Caco-2 (cell line): ENCODE data around the gene BTAF1. TPM values are rescaled to one million over a fixed set of nuclear protein-coding genes. Genes with fewer than 3 reads are reported as not detected.

Source experiments
- BruUV-seq: library from RNA; stranded (reverse); fragments of 400-500 nt; replicated peaks from 2 replicates; lab custom pipeline; 2021; lab: Mats Ljungman, UMichigan
- CTCF ChIA-PET: fragments of 300-600 bp; sonication (Branson Sonifier 250); formaldehyde crosslinking; loops from one replicate; lab custom pipeline; 2022; ENCODE audit warnings: antibody characterized with exemption; lab: Charles Lee
- POLR2A ChIA-PET: fragments of 300-600 bp; sonication (Branson Sonifier 250); formaldehyde crosslinking; loops from one replicate; lab custom pipeline; 2022; ENCODE audit warnings: antibody characterized with exemption; lab: Charles Lee
- DNase-seq, 2 experiments: peaks; one replicate each; pipeline versions ENCODE4 v3.0.0 to v3.0.0-alpha.2; 2020 to 2022
- H3K27me3 ChIP-seq: replicated peaks from 2 replicates; pipeline ENCODE4 v1.6.0; 2011; ENCODE audit warnings: low read length; ENCODE audit not compliant: control insufficient read depth, insufficient read depth
- H3K36me3 ChIP-seq: 2 replicates; pipeline ENCODE4 v1.5.1; 2011; ENCODE audit warnings: low read length; ENCODE audit not compliant: control insufficient read depth, insufficient read depth
- H3K4me1 ChIP-seq: fragments of 250-450 bp; sonication (Bioruptor Pico); 2 replicates; pipeline ENCODE4 v1.5.1; 2020; ENCODE audit warnings: mild to moderate bottlenecking
- H3K4me3 ChIP-seq: 2 replicates; pipeline ENCODE4 v1.5.1; 2011; ENCODE audit warnings: low read depth, mild to moderate bottlenecking, control low read depth, low read length
- H3K9me3 ChIP-seq: fragments of 250-450 bp; sonication (Bioruptor Pico); 2 replicates; pipeline ENCODE4 v1.5.1; 2020; ENCODE audit warnings: mild to moderate bottlenecking, moderate library complexity
- H3K27ac Mint-ChIP-seq: one replicate; pipeline ENCODE4 v1.8.0; 2022; ENCODE audit warnings: mixed read lengths; ENCODE audit not compliant: unreplicated experiment
- H3K27me3 Mint-ChIP-seq: one replicate; pipeline ENCODE4 v1.8.0; 2022; ENCODE audit warnings: mixed read lengths; ENCODE audit not compliant: insufficient read depth, unreplicated experiment
- H3K36me3 Mint-ChIP-seq: one replicate; pipeline ENCODE4 v1.8.0; 2022; ENCODE audit warnings: mild to moderate bottlenecking, mixed read lengths; ENCODE audit not compliant: insufficient read depth, unreplicated experiment
- H3K4me1 Mint-ChIP-seq: one replicate; pipeline ENCODE4 v1.8.0; 2022; ENCODE audit warnings: low read depth, mixed read lengths; ENCODE audit not compliant: unreplicated experiment
- H3K4me3 Mint-ChIP-seq: one replicate; pipeline ENCODE4 v1.8.0; 2022; ENCODE audit warnings: mild to moderate bottlenecking, moderate library complexity, mixed read lengths; ENCODE audit not compliant: unreplicated experiment
- H3K9me3 Mint-ChIP-seq: one replicate; pipeline ENCODE4 v1.8.0; 2022; ENCODE audit warnings: mixed read lengths; ENCODE audit not compliant: unreplicated experiment
- intact Hi-C: fragments of 100-400 bp; cut with micrococcal nuclease; formaldehyde crosslinking; loops from one replicate; pipeline ENCODE4 v1.10.0; 2022; ENCODE audit not compliant: unreplicated experiment
- total RNA-seq: library from RNA; stranded (reverse); gene quantifications from 2 replicates; pipeline ENCODE4 v1.2.3, GENCODE V29; 2022
- TF ChIP-seq, protein P1 (sequence below), 2 experiments: fragments of 200-600 bp in 1 of 2; IDR thresholded peaks; 1 replicate in 1 of 2; 2 replicates in 1 of 2; pipeline versions ENCODE4 v1.5.1 to v1.8.0; 2011 to 2022; ENCODE audit warnings: antibody characterized with exemption in 1 of 2, control low read depth in 1 of 2, inconsistent platforms in 1 of 2, low read depth in 1 of 2, low read length in 1 of 2, mild to moderate bottlenecking in 1 of 2, moderate library complexity in 1 of 2; ENCODE audit not compliant: insufficient read depth in 1 of 2, severe bottlenecking in 1 of 2, unreplicated experiment in 1 of 2

The BTAF1 gene
- total RNA-seq, 1 experiment from 2014 or later = 49.7 TPM

DNA sequence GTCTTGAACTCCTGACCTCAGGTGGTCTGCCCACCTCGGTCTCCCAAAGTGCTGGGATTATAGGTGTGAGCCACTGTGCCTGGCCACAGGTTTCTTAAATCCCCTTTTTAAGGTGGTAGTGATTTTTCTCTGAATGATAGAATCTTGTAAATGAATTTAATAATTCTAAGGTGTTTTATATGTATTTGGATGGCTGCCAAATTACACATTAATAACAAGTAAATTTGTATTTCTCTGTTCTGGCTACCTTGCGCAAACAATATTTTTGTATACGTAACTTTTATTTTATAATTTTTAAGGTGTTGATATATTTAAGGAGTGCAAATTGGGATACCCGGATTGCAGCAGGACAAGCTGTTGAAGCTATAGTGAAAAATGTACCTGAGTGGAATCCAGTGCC, 16.1 kb downstream of the BTAF1 start:
- H3K36me3 Mint-ChIP-seq = peaks cover 40% of the 10 kb centered on the region
- CTCF ChIA-PET = no interaction called here

DNA sequence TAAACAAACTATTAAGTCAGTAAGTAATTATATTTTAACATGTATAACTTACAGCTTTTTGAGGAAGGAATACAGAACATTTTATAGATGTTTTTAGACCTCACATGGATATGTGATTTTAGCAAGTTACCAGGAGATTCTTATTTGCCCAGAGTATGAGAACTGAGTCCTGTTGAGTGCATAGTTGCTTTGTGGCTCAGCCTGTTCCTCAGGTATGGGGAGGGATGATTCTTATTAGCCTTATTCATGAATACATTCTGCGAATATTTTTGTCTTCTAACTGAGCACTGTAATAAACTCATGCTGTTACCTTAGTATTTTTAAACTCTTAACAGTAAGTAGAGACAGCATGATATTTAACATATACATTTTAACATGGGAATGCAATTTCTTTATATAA, 17.9 kb downstream of the BTAF1 start:
- Mint-ChIP-seq H3K4me1 (no peaks in the 10 kb centered on the region), H3K36me3 (peaks cover 41% of the 10 kb centered on the region), H3K4me3 (no peak overlapping the region), H3K9me3 (no peaks in the 10 kb centered on the region), H3K27me3 (no peaks in the 10 kb centered on the region), H3K27ac (no peak overlapping the region)
- CTCF ChIA-PET = no interaction called here
- TF ChIP-seq, protein P1, sequence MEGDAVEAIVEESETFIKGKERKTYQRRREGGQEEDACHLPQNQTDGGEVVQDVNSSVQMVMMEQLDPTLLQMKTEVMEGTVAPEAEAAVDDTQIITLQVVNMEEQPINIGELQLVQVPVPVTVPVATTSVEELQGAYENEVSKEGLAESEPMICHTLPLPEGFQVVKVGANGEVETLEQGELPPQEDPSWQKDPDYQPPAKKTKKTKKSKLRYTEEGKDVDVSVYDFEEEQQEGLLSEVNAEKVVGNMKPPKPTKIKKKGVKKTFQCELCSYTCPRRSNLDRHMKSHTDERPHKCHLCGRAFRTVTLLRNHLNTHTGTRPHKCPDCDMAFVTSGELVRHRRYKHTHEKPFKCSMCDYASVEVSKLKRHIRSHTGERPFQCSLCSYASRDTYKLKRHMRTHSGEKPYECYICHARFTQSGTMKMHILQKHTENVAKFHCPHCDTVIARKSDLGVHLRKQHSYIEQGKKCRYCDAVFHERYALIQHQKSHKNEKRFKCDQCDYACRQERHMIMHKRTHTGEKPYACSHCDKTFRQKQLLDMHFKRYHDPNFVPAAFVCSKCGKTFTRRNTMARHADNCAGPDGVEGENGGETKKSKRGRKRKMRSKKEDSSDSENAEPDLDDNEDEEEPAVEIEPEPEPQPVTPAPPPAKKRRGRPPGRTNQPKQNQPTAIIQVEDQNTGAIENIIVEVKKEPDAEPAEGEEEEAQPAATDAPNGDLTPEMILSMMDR (IDR thresholded peaks at IDR 0.05; ENCODE audit: insufficient read depth in 1 of 2, low read depth in 1 of 2, low read length in 1 of 2, severe bottlenecking in 1 of 2, unreplicated experiment in 1 of 2) = no peak
- H3K36me3 ChIP-seq = no peaks in the 10 kb centered on the region
- no peak for DNase-seq
- no peaks in the 10 kb centered on the region for H3K4me1 ChIP-seq
- H3K9me3 ChIP-seq = no peaks in the 10 kb centered on the region
- POLR2A ChIA-PET = no interaction called here
- intact Hi-C loops = no loop called here
- BruUV-seq = no TSS peak
- H3K4me3 ChIP-seq = no peak overlapping the region
- no peaks in the 10 kb centered on the region for H3K27me3 ChIP-seq

More for the DNA sequence above, 16.1 kb downstream of the BTAF1 start:
- H3K27ac Mint-ChIP-seq = no peak overlapping the region
- POLR2A ChIA-PET = no interaction called here
- no peaks in the 10 kb centered on the region for H3K4me1 Mint-ChIP-seq
- BruUV-seq = no TSS peak
- TF ChIP-seq, protein P1 (IDR thresholded peaks at IDR 0.05; ENCODE audit: insufficient read depth in 1 of 2, low read depth in 1 of 2, low read length in 1 of 2, severe bottlenecking in 1 of 2, unreplicated experiment in 1 of 2) = no peak
- no peaks in the 10 kb centered on the region for H3K36me3 ChIP-seq
- intact Hi-C loops = no loop called here
- no peak overlapping the region for H3K4me3 Mint-ChIP-seq
- no peaks in the 10 kb centered on the region for H3K4me1 ChIP-seq
- no peaks in the 10 kb centered on the region for H3K27me3 ChIP-seq
- no peaks in the 10 kb centered on the region for H3K27me3 Mint-ChIP-seq
- no peak overlapping the region for H3K4me3 ChIP-seq
- no peak for DNase-seq
- H3K9me3 Mint-ChIP-seq = no peaks in the 10 kb centered on the region
- no peaks in the 10 kb centered on the region for H3K9me3 ChIP-seq

DNA sequence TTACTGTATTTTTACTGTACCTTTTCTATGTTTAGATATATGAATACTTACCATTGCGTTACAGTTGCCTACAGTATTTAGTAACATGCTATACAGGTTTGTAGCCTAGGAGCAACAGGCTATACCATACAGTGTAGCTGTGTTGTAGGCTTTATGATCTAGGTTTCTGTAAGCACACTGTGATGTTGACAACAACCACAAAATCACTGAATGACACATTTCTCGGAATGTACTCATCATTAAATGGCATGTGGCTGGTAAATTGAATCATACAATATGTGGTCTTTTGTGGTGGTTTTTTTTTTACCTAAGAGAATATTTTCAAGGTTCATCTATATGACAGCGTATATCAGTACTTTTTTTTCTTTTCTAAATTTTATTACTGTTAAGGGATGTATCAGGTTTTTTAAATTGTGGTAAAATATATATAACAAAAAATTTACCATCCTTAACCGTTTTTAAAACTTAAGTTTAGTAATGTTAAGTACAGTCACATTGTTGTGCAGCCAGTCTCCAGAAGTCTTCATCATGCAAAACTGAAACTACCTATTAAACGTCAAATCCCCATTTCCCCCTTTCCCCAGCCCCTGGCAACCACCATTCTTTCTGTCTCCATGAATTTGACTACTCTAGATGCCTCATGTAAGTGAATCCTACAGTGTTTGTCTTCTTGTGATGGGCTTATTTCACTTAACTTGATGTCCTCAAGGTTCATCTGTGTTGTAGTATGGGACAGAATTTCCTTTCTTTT, 21.5 kb downstream of the BTAF1 start:
- Mint-ChIP-seq H3K27ac (no peak overlapping the region), H3K4me3 (no peak overlapping the region), H3K4me1 (no peaks in the 10 kb centered on the region), H3K27me3 (no peaks in the 10 kb centered on the region), H3K36me3 (peaks cover 50% of the 10 kb centered on the region), H3K9me3 (no peaks in the 10 kb centered on the region)
- TF ChIP-seq, protein P1 (IDR thresholded peaks at IDR 0.05; ENCODE audit: insufficient read depth in 1 of 2, low read depth in 1 of 2, low read length in 1 of 2, severe bottlenecking in 1 of 2, unreplicated experiment in 1 of 2) = no peak
- CTCF ChIA-PET = no interaction called here
- DNase-seq = no peak
- Histone ChIP-seq H3K4me3 (no peak overlapping the region), H3K36me3 (no peaks in the 10 kb centered on the region), H3K9me3 (no peaks in the 10 kb centered on the region), H3K4me1 (no peaks in the 10 kb centered on the region), H3K27me3 (no peaks in the 10 kb centered on the region)
- intact Hi-C loops = no loop called here
- POLR2A ChIA-PET = no interaction called here
- no TSS peak for BruUV-seq
